ENCODE data around the gene SAMD5. TPM values are rescaled to one million over a fixed set of nuclear protein-coding genes. Genes with fewer than 3 reads are reported as not detected.

SAMD5 gene
- polyA plus RNA-seq, 1 experiment: 3.3 TPM

GRCh38 chr6:147510929-147511590 is 2.6 kb downstream of the SAMD5 start:
- Histone ChIP-seq H3K27me3 (ENCODE audit: control insufficient read depth, insufficient read depth, low read length) (peaks cover 3% of the 10 kb centered on the region; the same call in 1 of the 2 replicates), H3K36me3 (ENCODE audit: control insufficient read depth, insufficient read depth, low read length) (no peaks in the 10 kb centered on the region), H3K4me3 (ENCODE audit: low read depth, low read length) (no peak overlapping the region; the same call in 1 of the 2 replicates)
- TF ChIP-seq, protein P1, sequence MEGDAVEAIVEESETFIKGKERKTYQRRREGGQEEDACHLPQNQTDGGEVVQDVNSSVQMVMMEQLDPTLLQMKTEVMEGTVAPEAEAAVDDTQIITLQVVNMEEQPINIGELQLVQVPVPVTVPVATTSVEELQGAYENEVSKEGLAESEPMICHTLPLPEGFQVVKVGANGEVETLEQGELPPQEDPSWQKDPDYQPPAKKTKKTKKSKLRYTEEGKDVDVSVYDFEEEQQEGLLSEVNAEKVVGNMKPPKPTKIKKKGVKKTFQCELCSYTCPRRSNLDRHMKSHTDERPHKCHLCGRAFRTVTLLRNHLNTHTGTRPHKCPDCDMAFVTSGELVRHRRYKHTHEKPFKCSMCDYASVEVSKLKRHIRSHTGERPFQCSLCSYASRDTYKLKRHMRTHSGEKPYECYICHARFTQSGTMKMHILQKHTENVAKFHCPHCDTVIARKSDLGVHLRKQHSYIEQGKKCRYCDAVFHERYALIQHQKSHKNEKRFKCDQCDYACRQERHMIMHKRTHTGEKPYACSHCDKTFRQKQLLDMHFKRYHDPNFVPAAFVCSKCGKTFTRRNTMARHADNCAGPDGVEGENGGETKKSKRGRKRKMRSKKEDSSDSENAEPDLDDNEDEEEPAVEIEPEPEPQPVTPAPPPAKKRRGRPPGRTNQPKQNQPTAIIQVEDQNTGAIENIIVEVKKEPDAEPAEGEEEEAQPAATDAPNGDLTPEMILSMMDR (IDR thresholded peaks at IDR 0.05; ENCODE audit: insufficient read depth, low read depth, low read length): no peak
- POLR2A ChIA-PET: no interaction called here
- CTCF ChIA-PET: interaction anchor here (2.0 kb wide), 1 partner anchor 10 kb away, joined by 6 read pairs; no protein-coding TSS in a partner anchor
- no peak for DNase-seq (ENCODE audit: low read depth)

- no peak for DNase-seq (ENCODE audit: low read depth)
- H3K27me3 ChIP-seq (ENCODE audit: control insufficient read depth, insufficient read depth, low read length): peaks cover 3% of the 10 kb centered on the region; the same call in 1 of the 2 replicates
- ChIA-PET CTCF (interaction anchor here (0.9 kb wide), 1 partner anchor 8 kb away, joined by 3 read pairs; no protein-coding TSS in a partner anchor), POLR2A (no interaction called here)
- no peaks in the 10 kb centered on the region for H3K36me3 ChIP-seq (ENCODE audit: control insufficient read depth, insufficient read depth, low read length)
- H3K4me3 ChIP-seq (ENCODE audit: low read depth, low read length): no peak overlapping the region
- TF ChIP-seq, protein P1 (IDR thresholded peaks at IDR 0.05; ENCODE audit: insufficient read depth, low read depth, low read length): no peak
These were observed 6.3 kb downstream of the SAMD5 start for GRCh38 chr6:147514831-147515230.

GRCh38 chr6:147515327-147515726 is 6.8 kb downstream of the SAMD5 start:
- no peak overlapping the region for H3K4me3 ChIP-seq (ENCODE audit: low read depth, low read length)
- peaks cover 3% of the 10 kb centered on the region; the same call in 1 of the 2 replicates for H3K27me3 ChIP-seq (ENCODE audit: control insufficient read depth, insufficient read depth, low read length)
- ChIA-PET CTCF (interaction anchor here (0.9 kb wide), 1 partner anchor 8 kb away, joined by 3 read pairs; no protein-coding TSS in a partner anchor), POLR2A (no interaction called here)
- H3K36me3 ChIP-seq (ENCODE audit: control insufficient read depth, insufficient read depth, low read length): no peaks in the 10 kb centered on the region
- no peak for DNase-seq (ENCODE audit: low read depth)
- TF ChIP-seq, protein P1 (IDR thresholded peaks at IDR 0.05; ENCODE audit: insufficient read depth, low read depth, low read length): no peak

DNA sequence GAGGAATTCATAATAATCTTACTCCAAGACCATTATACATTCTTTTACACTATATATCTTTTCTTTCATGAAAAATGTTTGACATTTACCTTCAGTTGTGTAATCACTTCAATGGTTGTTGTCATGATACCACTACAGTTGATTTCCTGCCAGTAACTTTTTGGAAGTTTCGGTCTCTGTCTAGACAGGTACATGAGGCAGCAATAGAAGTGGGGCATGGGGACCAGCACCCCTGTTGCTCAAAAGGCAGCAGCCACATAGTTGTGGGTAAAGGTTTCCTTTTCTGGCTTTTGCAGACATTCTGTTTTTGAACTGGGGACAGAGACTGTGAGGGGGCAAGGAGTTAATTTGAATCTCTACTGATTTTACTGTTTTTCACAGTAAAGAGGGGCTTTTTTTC is 14.1 kb downstream of the SAMD5 start:
- Histone ChIP-seq H3K27me3 (ENCODE audit: control insufficient read depth, insufficient read depth, low read length) (no peaks in the 10 kb centered on the region), H3K36me3 (ENCODE audit: control insufficient read depth, insufficient read depth, low read length) (no peaks in the 10 kb centered on the region), H3K4me3 (ENCODE audit: low read depth, low read length) (no peak overlapping the region)
- ChIA-PET POLR2A (no interaction called here), CTCF (interaction anchor here (0.6 kb wide), 1 partner anchor 1086 kb away, joined by 3 read pairs; no protein-coding TSS in a partner anchor)
- TF ChIP-seq, protein P1 (IDR thresholded peaks at IDR 0.05; ENCODE audit: insufficient read depth, low read depth, low read length): no peak
- DNase-seq (ENCODE audit: low read depth): no peak

DNA sequence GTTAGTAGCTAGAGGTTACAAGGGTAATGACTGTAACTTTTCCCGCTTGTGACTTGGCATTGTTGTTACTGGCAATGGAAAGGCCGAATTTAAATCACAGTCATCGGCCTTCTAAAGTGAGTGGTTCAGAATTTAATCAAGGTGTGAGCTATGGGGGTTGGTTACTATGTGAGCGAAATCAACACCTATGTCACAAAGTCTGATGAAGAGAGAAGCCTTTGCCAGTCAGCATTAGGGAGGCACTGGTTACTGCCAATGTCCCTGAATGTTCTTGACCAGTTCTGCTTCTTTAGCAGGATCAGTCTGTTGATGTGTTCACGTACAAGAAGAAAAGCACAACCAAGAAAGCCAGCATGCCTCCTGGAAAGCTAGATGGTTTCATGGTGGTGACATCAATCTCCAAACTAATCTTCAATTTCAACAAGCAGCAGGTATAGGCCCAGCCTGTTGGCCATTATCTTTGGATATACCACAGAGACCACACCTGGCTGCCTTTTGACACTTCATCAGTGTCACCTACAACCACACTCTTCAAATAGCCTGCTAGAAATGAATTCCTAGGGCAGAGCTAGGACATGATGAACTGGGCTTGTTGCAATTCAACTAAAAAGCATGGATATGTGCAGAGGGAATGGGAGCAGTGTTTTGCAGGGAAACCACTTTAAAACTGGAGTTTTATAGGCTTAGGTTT is 17.2 kb downstream of the SAMD5 start:
- Histone ChIP-seq H3K27me3 (ENCODE audit: control insufficient read depth, insufficient read depth, low read length) (no peaks in the 10 kb centered on the region), H3K36me3 (ENCODE audit: control insufficient read depth, insufficient read depth, low read length) (no peaks in the 10 kb centered on the region), H3K4me3 (ENCODE audit: low read depth, low read length) (no peak overlapping the region)
- CTCF ChIA-PET: no interaction called here
- POLR2A ChIA-PET: no interaction called here
- TF ChIP-seq, protein P1 (IDR thresholded peaks at IDR 0.05; ENCODE audit: insufficient read depth, low read depth, low read length): no peak
- no peak for DNase-seq (ENCODE audit: low read depth)
